Hindlimb muscle (tissue), 1 donor: ENCODE data around the gene PRELID3B. TPM values are rescaled to one million over a fixed set of nuclear protein-coding genes. Genes with fewer than 3 reads are reported as not detected.
"Not testable (repeated sequence)": the region's sequence is repeated elsewhere in the genome, so short reads cannot be mapped to it uniquely, and the experiment has no call there.

Experiments used
- DNase-seq: peaks from one replicate; pipeline ENCODE4 v3.0.0-alpha.2; 2013
- polyA plus RNA-seq: library from polyadenylated mRNA; unstranded; fragments of 120-200 nt; gene quantifications from one replicate; pipeline ENCODE4 v1.2.1, GENCODE V29; 2013; ENCODE audit not compliant: insufficient read length

The PRELID3B gene
- polyA plus RNA-seq, 1 donor, result 40.5 TPM

DNA sequence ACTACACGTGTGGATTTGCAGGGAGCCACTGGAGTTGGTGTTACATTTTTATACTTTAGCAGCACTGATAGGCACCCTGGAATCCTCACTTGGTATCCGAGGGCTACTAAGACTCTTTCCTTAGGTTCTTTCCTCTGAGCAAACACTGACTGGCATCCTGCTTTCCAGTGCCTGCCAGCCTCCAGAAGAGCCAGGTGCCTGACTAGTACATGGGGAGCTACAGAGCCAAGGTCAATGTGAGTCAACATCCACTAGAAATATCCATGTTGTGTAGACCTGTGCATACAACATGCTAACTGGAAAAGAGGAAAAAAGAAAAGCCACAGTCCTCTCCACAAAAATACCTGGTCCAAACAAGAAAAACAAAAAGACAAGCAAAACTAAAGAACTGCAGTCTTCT lies 17.5 kb downstream of the PRELID3B start:
- no peak for DNase-seq

GRCh38 chr20:59024111-59024530 lies 18.5 kb downstream of the PRELID3B start:
- no peak for DNase-seq

DNA sequence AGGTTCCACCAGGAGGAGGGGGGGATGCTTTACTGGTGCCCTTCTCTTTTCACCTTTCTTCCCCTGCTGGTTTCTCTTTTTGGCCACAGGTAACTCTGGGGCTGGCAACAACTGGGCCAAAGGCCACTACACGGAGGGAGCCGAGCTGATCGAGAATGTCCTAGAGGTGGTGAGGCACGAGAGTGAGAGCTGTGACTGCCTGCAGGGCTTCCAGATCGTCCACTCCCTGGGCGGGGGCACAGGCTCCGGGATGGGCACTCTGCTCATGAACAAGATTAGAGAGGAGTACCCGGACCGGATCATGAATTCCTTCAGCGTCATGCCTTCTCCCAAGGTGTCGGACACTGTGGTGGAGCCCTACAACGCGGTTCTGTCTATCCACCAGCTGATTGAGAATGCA lies 19.0 kb downstream of the PRELID3B start:
- no peak for DNase-seq

GRCh38 chr20:59022754-59023153 lies 19.8 kb downstream of the PRELID3B start:
- DNase-seq, result no peak

GRCh38 chr20:59020938-59021551 lies 21.5 kb downstream of the PRELID3B start:
- no peak for DNase-seq

DNA sequence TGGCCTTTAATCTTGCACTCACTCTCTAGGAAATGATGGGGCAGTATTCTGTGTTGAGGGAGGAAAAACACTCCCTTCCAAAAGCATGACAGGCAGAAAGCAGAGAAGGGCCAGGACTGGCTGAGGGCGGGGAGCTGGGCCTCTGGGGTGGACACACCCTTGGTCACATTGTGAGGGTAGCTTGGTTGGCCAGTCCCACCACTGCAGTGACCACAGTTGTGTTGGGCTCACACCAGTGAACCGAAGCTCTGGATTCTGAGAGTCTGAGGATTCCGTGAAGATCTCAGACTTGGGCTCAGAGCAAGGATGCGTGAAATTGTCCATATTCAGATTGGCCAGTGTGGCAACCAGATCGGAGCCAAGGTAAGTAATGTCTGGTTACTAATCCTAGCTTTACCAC lies 23.4 kb downstream of the PRELID3B start, which contains the start of gene TUBB1:
Gene TUBB1 (plus strand): TSS at position 213 of the 400 bp plus-strand sequence. CDS start 94 bp downstream, at position 307.
- DNase-seq, result no peak

GRCh38 chr20:59018817-59019216 lies 23.8 kb downstream of the PRELID3B start:
- no peak for DNase-seq

GRCh38 chr20:59017493-59018231 lies 24.9 kb downstream of the PRELID3B start:
- DNase-seq, result no peak

DNA sequence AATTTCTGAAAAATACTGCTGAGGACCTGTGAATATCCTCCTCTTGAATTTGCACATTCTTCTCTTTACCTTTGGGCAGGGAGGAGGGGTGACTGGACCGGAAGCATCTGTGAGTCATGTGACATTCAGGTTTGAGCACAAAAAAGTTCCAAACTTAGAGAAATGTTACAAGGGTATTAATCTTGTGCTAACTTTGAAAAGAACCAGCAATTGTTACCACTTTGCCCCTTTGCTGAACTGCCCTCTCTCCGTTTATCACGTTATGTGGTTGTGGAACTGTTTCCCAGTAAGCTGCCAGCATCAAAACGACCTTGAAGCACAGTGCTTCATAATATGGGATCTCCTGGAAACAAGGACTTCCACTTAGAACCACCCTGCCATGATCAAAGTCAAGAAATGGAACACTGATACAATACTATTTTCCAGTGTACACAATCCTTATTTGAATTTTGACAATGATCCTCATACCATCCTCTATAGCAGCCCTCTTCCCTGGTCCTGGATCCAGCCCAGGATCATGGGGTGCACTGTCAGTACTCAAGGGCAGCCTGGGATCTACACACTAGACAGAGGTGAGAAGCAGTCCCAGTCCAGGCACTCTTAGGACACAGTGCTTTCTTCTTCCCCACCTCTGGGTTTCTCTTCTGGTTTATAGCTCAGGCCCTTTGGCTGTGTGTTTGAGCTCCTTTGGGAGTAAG lies 25.6 kb downstream of the PRELID3B start:
- no peak for DNase-seq

DNA sequence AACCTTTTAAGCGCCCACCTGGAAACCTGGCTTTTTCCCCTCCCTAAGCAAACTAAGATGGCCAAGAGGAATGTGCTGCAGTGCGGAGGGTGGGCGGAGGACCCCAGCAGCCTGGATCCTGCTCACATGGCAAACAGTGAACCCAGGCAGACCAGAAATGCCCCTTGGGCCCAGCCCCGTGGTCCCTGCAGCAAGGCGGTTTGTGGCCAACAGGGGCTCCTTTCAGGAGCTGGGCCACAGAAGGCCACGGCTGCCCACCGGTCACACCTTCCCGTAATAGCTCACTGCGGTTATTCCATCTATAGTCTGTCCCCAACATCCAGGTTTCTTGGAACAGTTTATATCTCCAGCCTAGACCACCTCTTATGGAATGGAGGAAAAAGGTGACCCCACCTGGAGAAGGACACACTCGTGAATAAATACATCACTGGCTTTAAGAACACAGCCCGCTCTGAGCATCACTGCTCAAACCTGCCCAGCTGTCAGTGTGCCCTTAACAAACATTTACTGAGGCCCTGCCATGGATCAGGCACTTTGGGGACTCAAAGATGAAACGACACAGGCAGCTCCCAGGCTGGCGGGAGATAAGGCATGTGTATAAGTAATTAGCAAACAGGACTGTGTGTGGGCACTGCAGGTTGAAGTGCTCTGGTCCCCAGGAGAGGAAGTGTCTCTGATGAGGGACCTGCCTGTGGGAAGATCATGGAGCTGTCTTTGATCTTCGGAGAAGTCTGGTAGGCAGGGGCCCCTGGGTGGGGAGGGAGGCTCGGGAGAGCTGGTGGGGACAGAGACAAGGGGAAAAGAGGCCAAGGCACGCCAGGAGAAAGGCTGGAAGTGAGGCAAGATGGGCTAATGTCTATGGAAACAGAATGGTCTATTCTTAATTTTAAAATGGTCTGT lies 26.5 kb downstream of the PRELID3B start:
- no peak for DNase-seq

GRCh38 chr20:59015411-59015810 lies 27.2 kb downstream of the PRELID3B start:
- DNase-seq, result no peak

DNA sequence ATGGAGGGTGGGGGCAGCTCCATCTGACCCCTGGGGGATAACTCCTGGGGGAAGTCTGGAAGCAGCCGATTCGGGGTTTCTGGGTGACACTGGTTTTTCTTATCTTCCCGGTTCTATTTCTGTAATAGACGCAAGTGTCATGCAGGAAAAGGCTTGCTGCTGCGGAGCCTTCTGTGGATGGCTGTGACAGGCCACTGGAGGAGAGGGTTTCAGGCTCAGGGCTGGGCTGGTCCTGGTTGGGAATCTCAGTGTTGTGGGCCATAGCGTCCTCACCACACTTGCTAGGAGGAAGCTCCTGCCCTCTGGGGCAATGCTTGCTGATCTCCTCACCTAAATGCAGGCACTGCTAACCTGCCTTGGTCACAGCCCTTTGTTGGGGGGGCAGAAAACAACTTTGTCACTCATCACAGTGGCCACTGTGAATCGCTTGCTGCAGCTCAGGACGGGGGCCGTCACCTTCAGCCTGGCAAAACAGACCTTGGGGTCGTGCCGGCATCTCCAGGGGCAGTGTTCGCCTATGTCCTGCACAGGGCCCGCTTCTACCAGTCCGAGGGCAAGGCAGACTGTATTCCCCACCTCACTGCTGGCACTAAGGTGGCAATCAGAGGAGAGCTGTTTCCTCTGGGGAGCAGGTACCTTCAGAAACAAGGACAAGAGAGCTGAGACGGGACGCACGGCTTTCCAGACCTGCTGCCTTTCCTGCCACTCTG lies 27.8 kb downstream of the PRELID3B start:
- DNase-seq, result no peak

GRCh38 chr20:59013959-59014608 lies 28.5 kb downstream of the PRELID3B start:
- no peak for DNase-seq

DNA sequence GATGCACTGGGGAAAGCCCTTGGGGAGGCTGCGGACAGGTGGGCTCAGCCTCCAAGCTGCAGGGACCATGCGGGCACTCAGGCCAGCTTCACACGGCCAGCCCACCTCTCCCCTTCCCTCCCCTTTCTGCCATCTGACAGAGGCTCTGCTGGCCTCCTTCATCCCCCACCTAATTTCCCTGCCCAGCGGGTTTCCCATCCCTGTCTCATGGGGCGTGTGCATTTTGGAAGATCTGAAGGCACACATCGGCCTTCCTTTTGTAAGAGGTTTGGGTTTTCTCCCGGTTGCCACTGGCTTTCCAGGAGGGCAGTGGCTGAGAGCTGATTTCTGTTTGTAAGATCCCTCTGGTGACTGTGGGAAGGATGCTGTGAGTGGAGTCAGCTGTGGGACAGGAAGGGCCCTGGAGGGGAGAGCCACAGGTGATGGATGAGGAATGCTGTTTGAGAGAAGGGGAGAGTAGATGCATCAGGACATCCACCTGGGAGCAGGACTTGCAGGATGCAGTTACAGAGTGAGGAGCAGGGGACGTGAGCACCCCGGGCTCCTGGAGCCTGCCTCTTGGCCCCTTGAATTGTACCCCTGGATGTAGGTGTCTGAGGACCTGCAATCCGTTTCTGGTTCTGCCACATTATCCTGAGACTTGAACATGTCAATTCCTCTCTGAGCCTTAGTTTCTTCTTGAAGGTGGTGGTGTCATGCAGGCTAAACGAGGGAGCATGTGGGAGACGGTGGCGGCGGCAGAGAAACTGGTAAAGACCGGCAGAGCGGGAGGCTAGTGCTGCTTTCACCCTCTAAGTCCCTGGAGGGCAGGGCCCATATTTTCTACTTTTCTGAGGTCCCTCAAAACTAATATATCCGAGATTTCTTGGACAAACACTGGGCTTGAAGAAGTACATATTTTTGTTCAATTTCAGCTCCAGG lies 29.3 kb downstream of the PRELID3B start:
- no peak for DNase-seq

DNA sequence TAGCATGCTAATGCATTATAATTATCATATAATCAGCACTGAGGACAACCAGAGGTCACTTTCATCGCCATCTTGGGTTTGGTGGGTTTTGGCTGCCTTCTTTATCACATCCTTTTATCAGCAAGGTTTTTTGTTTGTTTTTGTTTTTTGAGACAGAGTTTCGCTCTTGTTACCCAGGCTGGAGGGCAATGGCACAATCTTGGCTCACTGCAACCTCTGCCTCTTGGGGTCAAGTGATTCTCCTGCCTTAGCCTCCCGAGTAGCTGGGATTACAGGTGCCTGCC lies 30.8 kb downstream of the PRELID3B start:
- not testable (repeated sequence) for DNase-seq

GRCh38 chr20:59010995-59011873 lies 31.4 kb downstream of the PRELID3B start:
- DNase-seq, result no peak

- DNase-seq, result no peak
These were observed 32.1 kb downstream of the PRELID3B start for GRCh38 chr20:59010321-59010994.

DNA sequence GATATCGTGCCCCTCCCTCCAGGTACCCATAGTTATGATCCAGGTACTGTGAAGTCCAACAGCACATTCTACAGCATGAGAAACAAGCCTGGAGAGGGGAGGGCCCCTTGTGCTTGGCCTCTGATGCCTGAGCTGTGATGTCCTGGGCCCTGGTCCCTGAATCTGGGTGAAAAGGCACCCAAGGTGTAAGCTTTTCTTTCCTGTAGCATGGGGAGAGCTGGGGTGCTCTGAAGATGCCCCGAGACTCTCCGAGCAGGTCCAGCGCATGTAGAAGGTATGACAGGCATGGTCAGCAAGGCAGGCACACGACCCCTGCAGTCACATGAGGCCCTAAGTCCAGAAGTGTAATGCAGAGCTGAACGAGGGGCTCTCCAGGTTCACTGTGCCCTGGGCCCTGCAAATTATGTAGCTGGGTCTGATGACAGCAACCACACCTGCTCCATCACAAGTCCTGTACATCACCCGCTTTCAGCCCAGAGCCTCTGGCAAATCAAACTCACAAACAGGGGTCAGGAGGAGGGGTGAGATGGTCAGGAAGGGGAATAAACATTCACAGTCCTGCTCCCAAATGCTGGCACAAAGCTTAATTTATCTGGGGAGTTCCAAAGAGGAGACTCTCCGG lies 33.8 kb downstream of the PRELID3B start:
- no peak for DNase-seq
